IMR-90 (cell line): ENCODE data around the gene RBPJ.

Experiments
- CEBPB ChIP-seq: IDR thresholded peaks from 2 replicates; pipeline ENCODE4 v1.6.1; 2012; ENCODE audit warnings: low read depth, low read length, improper control_type of control experiment
- CTCF ChIP-seq: conservative IDR thresholded peaks from 2 replicates; pipeline ENCODE4 v1.5.1; 2012; ENCODE audit warnings: mild to moderate bottlenecking, low read depth, low read length, improper control_type of control experiment
- ELK1 ChIP-seq: fragments of 150-350 bp; IDR thresholded peaks from 2 replicates; pipeline ENCODE4 v1.6.1; 2016; ENCODE audit warnings: low read depth, mild to moderate bottlenecking, low read length, moderate library complexity, borderline replicate concordance
- FOS ChIP-seq: fragments of 150-350 bp; IDR thresholded peaks from 2 replicates; pipeline ENCODE4 v1.6.1; 2016; ENCODE audit warnings: low read depth, low read length
- MAZ ChIP-seq: IDR thresholded peaks from 2 replicates; pipeline ENCODE4 v1.6.1; 2012; ENCODE audit warnings: low read depth, mild to moderate bottlenecking, low read length, improper control_type of control experiment, moderate library complexity, borderline replicate concordance
- MXI1 ChIP-seq: IDR thresholded peaks from 2 replicates; pipeline ENCODE4 v1.6.1; 2012; ENCODE audit warnings: low read depth, mild to moderate bottlenecking, low read length, moderate library complexity, borderline replicate concordance
- POLR2A ChIP-seq: IDR thresholded peaks from 2 replicates; pipeline ENCODE4 v1.6.1; 2012; ENCODE audit warnings: mild to moderate bottlenecking, low read depth, low read length
- RAD21 ChIP-seq: IDR thresholded peaks from 2 replicates; pipeline ENCODE4 v1.6.1; 2012; ENCODE audit warnings: low read length, improper control_type of control experiment
- RFX5 ChIP-seq: IDR thresholded peaks from 2 replicates; pipeline ENCODE4 v1.8.0; 2012; ENCODE audit warnings: low read depth, mild to moderate bottlenecking, low read length, moderate library complexity
- USF2 ChIP-seq: fragments of 150-350 bp; IDR thresholded peaks from 2 replicates; pipeline ENCODE4 v1.6.1; 2017; ENCODE audit warnings: mild to moderate bottlenecking, antibody characterized with exemption, low read length, low read depth

- TF ChIP-seq CTCF (no peak), RFX5 (no peak), POLR2A (no peak), MAZ (no peak), CEBPB (no peak), MXI1 (no peak), RAD21 (no peak), FOS (no peak), USF2 (no peak), ELK1 (no peak)
These were observed 40.5 kb downstream of the RBPJ start for GRCh38 chr4:26361297-26361696.
